Activated CD8-positive, alpha-beta T cell treated with anti-CD3 and anti-CD28 coated beads, Interleukin-2, amount 10 ng/mL, durations not matched to agents 7 days and 5 days (primary cell): ENCODE results near the gene RIMS1. TPM values are rescaled to one million over a fixed set of nuclear protein-coding genes. Genes with fewer than 3 reads are reported as not detected.

Experiments used
- ATAC-seq: fragments of 150-1000 bp; cut with Tn5 transposase; one replicate; pipeline ENCODE4 v1.10.0; 2021; ENCODE audit warnings: moderate library complexity
- CTCF ChIA-PET: fragments of 350-600 bp; sonication (Branson Sonifier 250); formaldehyde crosslinking; loops from one replicate; lab custom pipeline; 2021; ENCODE audit warnings: antibody characterized with exemption; lab: Charles Lee
- POLR2A ChIA-PET: fragments of 350-600 bp; sonication (Branson Sonifier 250); formaldehyde crosslinking; loops from one replicate; lab custom pipeline; 2021; ENCODE audit warnings: antibody characterized with exemption; lab: Charles Lee
- DNase-seq: peaks from one replicate; pipeline ENCODE4 v3.0.0-alpha.2; 2020
- H3K27ac Mint-ChIP-seq: one replicate; pipeline ENCODE4 v1.8.0; 2021; ENCODE audit warnings: mild to moderate bottlenecking, mixed read lengths
- H3K27me3 Mint-ChIP-seq: one replicate; pipeline ENCODE4 v1.8.0; 2021; ENCODE audit warnings: low read depth, mixed read lengths
- H3K36me3 Mint-ChIP-seq: one replicate; pipeline ENCODE4 v1.8.0; 2021; ENCODE audit warnings: low read depth, mixed read lengths
- H3K4me1 Mint-ChIP-seq: one replicate; pipeline ENCODE4 v1.8.0; 2021; ENCODE audit warnings: low read depth, mixed read lengths
- H3K4me3 Mint-ChIP-seq: one replicate; pipeline ENCODE4 v1.8.0; 2021; ENCODE audit warnings: mild to moderate bottlenecking, mixed read lengths
- H3K9me3 Mint-ChIP-seq: one replicate; pipeline ENCODE4 v1.8.0; 2022; ENCODE audit warnings: mixed read lengths; ENCODE audit not compliant: insufficient read depth
- total RNA-seq, 2 experiments: library from RNA; stranded (reverse); gene quantifications; one replicate each; pipeline ENCODE4 v1.2.3, GENCODE V29; 2021

Gene RIMS1
- total RNA-seq, 2 experiments from 2014 or later: not detected

DNA sequence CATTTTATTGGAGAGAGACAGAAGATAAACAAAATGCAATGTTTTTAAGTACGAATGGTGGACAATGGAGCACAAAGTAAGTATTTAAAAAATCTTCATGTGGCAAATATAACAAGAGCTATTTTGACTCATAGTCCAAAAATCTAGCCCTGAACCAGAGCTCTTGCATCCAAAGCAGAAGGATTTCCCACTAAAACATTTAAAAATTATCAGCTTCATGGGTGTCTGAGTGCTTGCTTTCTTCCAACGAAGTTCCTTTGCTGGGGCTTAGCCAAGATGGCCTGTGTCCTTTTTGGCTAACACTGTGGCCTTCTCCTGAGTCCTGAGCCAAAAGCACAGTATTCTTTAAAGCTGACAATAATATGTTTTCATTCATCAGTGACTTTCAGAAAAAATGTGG lies 161.7 kb downstream of the RIMS1 start:
- Mint-ChIP-seq H3K27ac (no peak overlapping the region), H3K36me3 (no peaks in the 10 kb centered on the region), H3K4me3 (no peak overlapping the region), H3K9me3 (no peaks in the 10 kb centered on the region), H3K27me3 (no peaks in the 10 kb centered on the region), H3K4me1 (no peaks in the 10 kb centered on the region)
- ChIA-PET CTCF (no interaction called here), POLR2A (no interaction called here)
- no peak for DNase-seq
- no peak for ATAC-seq

DNA sequence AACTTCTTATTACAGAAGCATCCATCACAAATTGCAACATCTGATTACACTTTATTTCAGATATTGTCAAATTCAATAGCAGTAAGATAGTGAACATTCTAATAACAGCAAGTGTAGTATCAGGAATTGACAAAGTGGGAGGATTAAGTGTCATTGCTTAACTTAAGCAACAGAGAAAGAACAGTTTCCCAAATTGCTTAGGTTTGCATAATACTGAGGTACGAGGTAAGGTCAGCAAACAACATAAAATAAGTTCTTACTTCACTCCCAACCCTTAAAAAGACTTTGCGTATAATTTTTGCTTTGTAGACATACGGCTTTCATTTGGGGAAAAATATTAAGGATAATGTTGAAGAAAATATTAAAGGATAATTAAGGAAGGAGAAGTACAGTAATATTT lies 163.0 kb downstream of the RIMS1 start:
- POLR2A ChIA-PET: no interaction called here
- H3K9me3 Mint-ChIP-seq: no peaks in the 10 kb centered on the region
- H3K27ac Mint-ChIP-seq: no peak overlapping the region
- no peak overlapping the region for H3K4me3 Mint-ChIP-seq
- H3K36me3 Mint-ChIP-seq: no peaks in the 10 kb centered on the region
- CTCF ChIA-PET: no interaction called here
- no peak for DNase-seq
- no peaks in the 10 kb centered on the region for H3K27me3 Mint-ChIP-seq
- ATAC-seq: no peak
- no peaks in the 10 kb centered on the region for H3K4me1 Mint-ChIP-seq

DNA sequence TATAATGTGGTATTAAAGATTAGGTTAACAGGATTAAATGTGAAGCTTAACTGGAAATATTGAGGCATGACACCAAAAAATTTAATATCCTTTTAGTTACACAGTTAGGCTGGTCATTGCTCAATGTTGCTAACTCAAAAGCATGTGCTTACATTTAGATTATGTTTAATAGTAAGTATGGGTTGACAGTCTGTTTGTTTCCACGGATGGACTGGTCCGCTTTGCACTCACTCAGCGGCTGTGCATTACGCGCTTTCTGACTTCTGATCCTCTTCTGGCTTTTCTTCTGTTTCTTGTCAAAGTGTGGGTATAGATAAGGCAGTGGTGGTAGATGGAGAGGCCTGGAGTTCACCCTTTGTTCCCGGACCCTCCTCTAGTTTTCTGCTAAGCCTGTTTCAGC lies 174.9 kb downstream of the RIMS1 start:
- H3K27me3 Mint-ChIP-seq: no peaks in the 10 kb centered on the region

DNA sequence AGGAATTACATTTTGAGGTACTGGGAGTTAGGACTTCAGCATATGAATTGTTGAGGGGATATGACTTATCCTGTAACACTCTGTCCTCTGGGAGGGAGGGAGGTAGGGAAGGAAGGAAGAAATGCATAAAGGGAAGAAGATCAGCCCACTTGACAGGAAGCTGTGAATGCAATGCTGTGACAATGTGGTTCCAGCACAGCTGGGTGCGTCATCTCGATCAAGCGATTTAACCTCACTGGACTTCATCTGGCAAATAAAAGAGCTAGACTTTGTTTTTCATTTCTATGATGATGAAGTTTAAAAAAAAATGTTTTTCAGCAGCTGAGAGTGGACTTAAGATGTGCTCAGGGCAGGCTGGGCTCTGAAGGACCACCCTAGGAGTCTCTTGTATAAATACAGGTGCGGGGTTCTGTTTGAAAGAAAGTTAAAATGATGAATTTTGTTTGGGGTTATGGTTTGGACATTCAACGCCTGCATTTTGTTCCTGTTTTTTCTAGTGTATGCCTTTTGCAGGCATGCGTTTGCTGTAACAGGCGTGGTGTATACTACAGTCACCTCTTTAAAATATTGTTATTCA lies 178.1 kb downstream of the RIMS1 start:
- ChIA-PET CTCF (no interaction called here), POLR2A (no interaction called here)
- no peaks in the 10 kb centered on the region for H3K27me3 Mint-ChIP-seq
- no peaks in the 10 kb centered on the region for H3K9me3 Mint-ChIP-seq
- H3K27ac Mint-ChIP-seq: no peak overlapping the region
- no peaks in the 10 kb centered on the region for H3K4me1 Mint-ChIP-seq
- no peak for ATAC-seq
- H3K4me3 Mint-ChIP-seq: no peak overlapping the region
- H3K36me3 Mint-ChIP-seq: no peaks in the 10 kb centered on the region
- no peak for DNase-seq

More for the DNA sequence above, 174.9 kb downstream of the RIMS1 start:
- ChIA-PET CTCF (no interaction called here), POLR2A (no interaction called here)
- Mint-ChIP-seq H3K36me3 (no peaks in the 10 kb centered on the region), H3K27ac (no peak overlapping the region), H3K4me1 (no peaks in the 10 kb centered on the region), H3K9me3 (no peaks in the 10 kb centered on the region), H3K4me3 (no peak overlapping the region)
- ATAC-seq (no peak), DNase-seq (no peak)

DNA sequence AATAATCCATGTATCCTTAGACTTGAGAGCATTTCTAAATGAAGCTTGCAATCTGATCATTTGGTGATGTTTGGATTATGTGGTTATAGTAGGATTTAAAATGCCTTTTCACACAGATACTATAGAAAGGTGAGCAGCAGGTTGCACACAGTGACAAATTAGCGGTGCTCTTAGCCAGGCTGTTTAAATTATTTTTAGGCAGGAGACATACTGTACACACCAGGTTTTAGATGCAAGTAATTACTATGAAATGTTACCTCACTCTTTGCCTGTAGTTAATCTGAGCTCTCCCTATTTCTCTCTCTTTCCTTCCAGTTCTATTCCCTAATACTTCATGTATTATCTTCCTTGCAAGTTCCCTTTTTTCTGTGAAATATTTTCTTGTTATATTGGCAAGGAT lies 191.7 kb downstream of the RIMS1 start:
- ChIA-PET POLR2A (no interaction called here), CTCF (no interaction called here)
- no peak for DNase-seq
- no peak for ATAC-seq
- H3K4me3 Mint-ChIP-seq: no peak overlapping the region
- H3K4me1 Mint-ChIP-seq: no peaks in the 10 kb centered on the region
- no peaks in the 10 kb centered on the region for H3K9me3 Mint-ChIP-seq
- H3K27me3 Mint-ChIP-seq: no peaks in the 10 kb centered on the region
- no peak overlapping the region for H3K27ac Mint-ChIP-seq
- no peaks in the 10 kb centered on the region for H3K36me3 Mint-ChIP-seq

DNA sequence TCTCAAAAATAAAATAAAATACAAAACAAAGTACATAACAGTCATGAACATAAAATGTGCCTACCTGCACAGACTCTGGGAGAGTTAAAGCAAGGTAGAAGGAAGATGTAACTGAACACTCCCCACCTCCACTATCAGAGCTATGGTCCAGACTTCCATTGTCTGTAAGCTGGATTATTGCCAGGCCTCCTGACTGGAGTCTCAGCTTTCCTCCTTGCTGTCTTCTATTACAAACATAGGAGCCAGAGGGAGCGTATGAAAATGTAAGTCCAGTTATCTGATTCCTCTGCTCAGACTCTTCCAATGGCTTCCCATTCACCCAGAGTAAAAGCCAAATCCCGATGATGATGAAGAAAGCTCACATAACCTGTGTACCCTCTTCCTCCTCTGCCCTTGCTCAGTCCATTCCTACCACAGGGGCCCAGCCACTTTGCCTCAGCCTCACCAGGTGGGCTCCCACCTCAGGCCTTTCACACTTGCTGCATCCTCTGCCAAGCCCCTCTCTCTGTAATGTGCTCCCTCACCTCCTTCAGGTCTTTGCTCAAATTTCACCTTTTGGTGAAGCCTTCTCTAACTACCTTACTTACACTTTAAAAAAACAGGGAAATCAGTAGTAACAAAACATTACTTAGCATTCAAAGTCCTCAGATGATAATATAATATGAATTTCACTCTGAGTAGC lies 194.1 kb downstream of the RIMS1 start:
- CTCF ChIA-PET: no interaction called here
- no peak overlapping the region for H3K27ac Mint-ChIP-seq
- DNase-seq: no peak
- ATAC-seq: no peak
- no peaks in the 10 kb centered on the region for H3K27me3 Mint-ChIP-seq
- H3K4me1 Mint-ChIP-seq: no peaks in the 10 kb centered on the region
- no peaks in the 10 kb centered on the region for H3K9me3 Mint-ChIP-seq
- POLR2A ChIA-PET: no interaction called here
- no peak overlapping the region for H3K4me3 Mint-ChIP-seq
- no peaks in the 10 kb centered on the region for H3K36me3 Mint-ChIP-seq

DNA sequence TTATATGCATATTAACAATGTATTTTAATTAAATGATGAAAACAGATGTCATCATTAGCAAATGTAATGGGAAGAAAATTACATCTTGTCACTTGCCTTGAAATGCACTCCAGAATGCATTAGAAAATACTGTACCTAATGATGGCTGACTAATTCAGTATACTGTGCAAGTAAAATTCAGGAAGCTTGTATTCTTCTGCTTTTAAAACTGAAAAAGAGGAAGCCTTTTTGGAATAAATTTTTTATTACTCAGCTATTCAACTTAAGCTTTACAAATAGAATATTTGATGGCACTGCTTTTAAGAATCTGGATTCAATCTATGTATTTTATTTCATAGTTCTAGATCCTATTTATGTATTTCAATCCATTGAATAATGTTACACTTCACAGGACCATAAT lies 195.5 kb downstream of the RIMS1 start:
- ChIA-PET CTCF (no interaction called here), POLR2A (no interaction called here)
- no peak overlapping the region for H3K4me3 Mint-ChIP-seq
- no peaks in the 10 kb centered on the region for H3K4me1 Mint-ChIP-seq
- ATAC-seq (no peak), DNase-seq (no peak)
- no peaks in the 10 kb centered on the region for H3K27me3 Mint-ChIP-seq
- H3K27ac Mint-ChIP-seq: no peak overlapping the region
- H3K36me3 Mint-ChIP-seq: no peaks in the 10 kb centered on the region
- no peaks in the 10 kb centered on the region for H3K9me3 Mint-ChIP-seq

DNA sequence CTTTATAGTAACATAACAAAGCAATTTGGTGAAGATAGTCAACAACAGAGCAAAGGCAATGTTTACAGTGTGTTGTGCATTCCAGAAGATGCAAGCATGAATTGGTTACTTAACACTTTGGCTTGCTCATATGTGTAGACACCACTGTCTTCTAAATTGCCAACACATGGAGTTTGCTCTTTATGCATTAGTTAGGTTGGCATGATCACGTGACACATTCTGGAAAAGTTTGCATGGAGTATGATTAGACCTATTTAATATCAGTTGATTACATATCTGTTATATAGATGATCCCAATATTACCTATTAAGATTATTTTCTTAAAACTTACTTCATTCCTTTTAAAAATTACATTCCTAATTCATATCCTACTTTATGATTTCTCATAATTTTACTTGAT lies 197.6 kb downstream of the RIMS1 start:
- DNase-seq: no peak
- POLR2A ChIA-PET: no interaction called here
- H3K27ac Mint-ChIP-seq: no peak overlapping the region
- H3K4me3 Mint-ChIP-seq: no peak overlapping the region
- no peaks in the 10 kb centered on the region for H3K27me3 Mint-ChIP-seq
- no peaks in the 10 kb centered on the region for H3K4me1 Mint-ChIP-seq
- H3K9me3 Mint-ChIP-seq: no peaks in the 10 kb centered on the region
- ATAC-seq: no peak
- CTCF ChIA-PET: no interaction called here
- H3K36me3 Mint-ChIP-seq: no peaks in the 10 kb centered on the region

DNA sequence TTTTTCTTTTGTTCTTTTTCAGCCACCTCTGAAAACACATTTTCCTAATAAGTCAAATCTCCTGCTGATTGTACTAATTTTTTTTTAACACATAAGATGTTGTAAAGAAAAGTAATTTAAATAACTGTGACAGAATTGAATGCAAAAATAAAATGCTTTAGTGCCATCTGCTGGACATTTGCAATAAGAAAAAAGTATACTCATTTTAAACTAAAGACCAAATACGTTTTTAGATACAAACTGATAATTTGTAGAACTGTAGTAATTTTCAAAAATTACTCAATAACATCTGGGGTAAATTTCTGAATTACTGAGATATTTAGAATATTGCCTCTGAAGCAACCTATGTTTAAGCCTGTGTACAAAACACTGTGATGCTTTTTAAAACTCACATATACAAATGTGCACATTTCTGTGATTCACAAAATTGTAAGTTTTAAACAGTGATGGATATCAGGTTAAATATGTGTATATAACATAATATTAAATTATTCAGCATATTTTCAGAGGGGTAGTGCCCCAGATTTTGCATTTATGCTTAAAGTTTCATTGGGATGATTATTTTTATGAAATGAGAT lies 198.7 kb downstream of the RIMS1 start:
- no peak overlapping the region for H3K27ac Mint-ChIP-seq
- POLR2A ChIA-PET: no interaction called here
- no peak overlapping the region for H3K4me3 Mint-ChIP-seq
- DNase-seq (no peak), ATAC-seq (no peak)
- no peaks in the 10 kb centered on the region for H3K9me3 Mint-ChIP-seq
- H3K4me1 Mint-ChIP-seq: no peaks in the 10 kb centered on the region
- no peaks in the 10 kb centered on the region for H3K36me3 Mint-ChIP-seq
- H3K27me3 Mint-ChIP-seq: no peaks in the 10 kb centered on the region
- CTCF ChIA-PET: no interaction called here

DNA sequence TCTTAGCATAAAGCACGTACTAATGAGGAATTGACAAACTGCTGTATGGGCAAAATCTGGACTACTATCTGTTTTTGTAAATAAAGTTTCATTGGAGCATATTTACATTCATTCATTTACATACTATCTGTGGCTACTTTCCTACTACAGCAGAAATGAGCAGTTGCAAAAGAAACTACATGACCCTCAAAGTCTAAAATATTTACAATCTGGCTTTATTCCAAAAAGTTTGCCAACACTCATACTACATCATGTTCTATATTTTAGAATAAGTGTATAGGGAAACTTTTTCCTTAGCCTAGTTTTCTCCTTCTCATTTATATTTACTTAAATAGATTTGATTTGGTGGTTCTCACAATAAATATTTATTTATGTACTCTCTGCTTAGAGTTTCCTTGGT lies 208.2 kb downstream of the RIMS1 start:
- Mint-ChIP-seq H3K4me1 (no peaks in the 10 kb centered on the region), H3K9me3 (no peaks in the 10 kb centered on the region), H3K27me3 (no peaks in the 10 kb centered on the region), H3K4me3 (no peak overlapping the region), H3K36me3 (no peaks in the 10 kb centered on the region), H3K27ac (no peak overlapping the region)
- CTCF ChIA-PET: no interaction called here
- ATAC-seq: no peak
- no peak for DNase-seq
- POLR2A ChIA-PET: no interaction called here

DNA sequence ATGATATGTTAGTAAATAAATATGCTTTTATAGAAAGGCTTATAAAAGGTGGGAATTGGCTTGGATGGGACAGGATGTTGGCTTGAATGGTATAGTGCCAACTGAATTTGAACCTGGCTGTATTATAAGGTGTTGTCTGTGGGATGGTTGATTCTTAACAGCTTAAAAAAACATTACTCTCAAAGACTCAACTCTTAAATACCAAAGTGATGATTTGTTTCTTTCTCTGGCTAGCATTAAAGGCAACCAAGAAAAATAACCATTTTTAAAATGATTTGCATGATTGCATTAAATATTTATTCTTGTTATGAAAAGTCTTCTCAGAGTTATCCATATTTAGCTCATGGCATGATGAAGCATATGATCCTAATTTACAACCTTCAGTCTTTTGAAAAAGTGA lies 216.2 kb downstream of the RIMS1 start:
- ATAC-seq (no peak), DNase-seq (no peak)
- Mint-ChIP-seq H3K9me3 (no peaks in the 10 kb centered on the region), H3K27me3 (no peaks in the 10 kb centered on the region), H3K4me1 (no peaks in the 10 kb centered on the region), H3K27ac (no peak overlapping the region), H3K36me3 (no peaks in the 10 kb centered on the region), H3K4me3 (no peak overlapping the region)
- CTCF ChIA-PET: no interaction called here
- POLR2A ChIA-PET: no interaction called here

DNA sequence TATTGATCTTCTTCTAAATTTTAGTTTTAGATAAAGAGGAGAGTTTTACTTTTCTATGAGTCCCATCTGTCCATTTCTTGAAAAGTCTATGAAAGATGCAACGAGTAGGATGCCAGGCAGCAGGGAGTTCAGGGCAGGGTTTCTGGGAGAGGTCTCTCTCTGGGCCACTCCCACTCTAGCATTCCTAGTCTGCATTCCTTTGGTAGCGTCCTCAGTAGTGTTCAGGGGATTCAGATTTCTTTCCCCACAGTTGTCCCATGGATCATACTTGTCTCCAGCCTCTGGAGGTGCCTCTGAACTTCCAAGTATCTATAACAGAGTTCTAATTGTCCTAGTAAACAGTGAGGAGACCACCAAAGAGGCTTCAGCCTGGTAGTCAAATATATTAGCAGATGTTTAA lies 225.3 kb downstream of the RIMS1 start:
- Mint-ChIP-seq H3K36me3 (no peaks in the 10 kb centered on the region), H3K27ac (no peak overlapping the region), H3K9me3 (peaks cover 6% of the 10 kb centered on the region), H3K27me3 (no peaks in the 10 kb centered on the region), H3K4me3 (no peak overlapping the region), H3K4me1 (no peaks in the 10 kb centered on the region)
- ATAC-seq (no peak), DNase-seq (no peak)
- POLR2A ChIA-PET: no interaction called here
- CTCF ChIA-PET: no interaction called here
